GM12874 (cell line): Measurements from ENCODE around the gene TUBB4A.

ENCODE experiments used
- TF ChIP-seq, protein P1 (sequence below): IDR thresholded peaks from 2 replicates; pipeline ENCODE4 v1.5.1; 2011; ENCODE audit warnings: low read depth, mild to moderate bottlenecking, control low read depth, low read length, moderate library complexity; ENCODE audit not compliant: insufficient read depth

The TUBB4A gene

GRCh38 chr19:6514089-6514488 lies 12.0 kb upstream of the TUBB4A start:
- TF ChIP-seq, protein P1, sequence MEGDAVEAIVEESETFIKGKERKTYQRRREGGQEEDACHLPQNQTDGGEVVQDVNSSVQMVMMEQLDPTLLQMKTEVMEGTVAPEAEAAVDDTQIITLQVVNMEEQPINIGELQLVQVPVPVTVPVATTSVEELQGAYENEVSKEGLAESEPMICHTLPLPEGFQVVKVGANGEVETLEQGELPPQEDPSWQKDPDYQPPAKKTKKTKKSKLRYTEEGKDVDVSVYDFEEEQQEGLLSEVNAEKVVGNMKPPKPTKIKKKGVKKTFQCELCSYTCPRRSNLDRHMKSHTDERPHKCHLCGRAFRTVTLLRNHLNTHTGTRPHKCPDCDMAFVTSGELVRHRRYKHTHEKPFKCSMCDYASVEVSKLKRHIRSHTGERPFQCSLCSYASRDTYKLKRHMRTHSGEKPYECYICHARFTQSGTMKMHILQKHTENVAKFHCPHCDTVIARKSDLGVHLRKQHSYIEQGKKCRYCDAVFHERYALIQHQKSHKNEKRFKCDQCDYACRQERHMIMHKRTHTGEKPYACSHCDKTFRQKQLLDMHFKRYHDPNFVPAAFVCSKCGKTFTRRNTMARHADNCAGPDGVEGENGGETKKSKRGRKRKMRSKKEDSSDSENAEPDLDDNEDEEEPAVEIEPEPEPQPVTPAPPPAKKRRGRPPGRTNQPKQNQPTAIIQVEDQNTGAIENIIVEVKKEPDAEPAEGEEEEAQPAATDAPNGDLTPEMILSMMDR = no peak

DNA sequence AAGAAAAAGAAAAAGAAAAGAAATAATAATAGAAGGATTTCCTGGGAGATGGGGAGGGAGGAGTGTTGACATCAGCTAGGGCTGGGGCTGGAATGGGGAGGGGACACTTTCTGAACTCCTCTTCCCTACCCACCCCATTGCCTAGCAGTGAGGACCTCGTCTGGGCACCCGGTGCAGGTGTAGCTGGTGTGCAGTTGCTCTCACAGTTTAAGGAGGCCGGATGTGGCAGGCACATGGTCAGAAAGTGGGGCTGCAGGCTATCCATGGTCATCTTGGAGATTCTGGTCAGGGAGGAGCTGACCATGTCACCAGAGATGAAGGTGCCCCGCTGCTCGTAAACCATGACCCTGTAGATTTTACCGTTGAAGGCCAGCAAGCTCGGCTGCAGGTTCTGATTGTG lies 8.5 kb upstream of the TUBB4A start:
- TF ChIP-seq, protein P1 = no peak

GRCh38 chr19:6509118-6509971 lies 7.2 kb upstream of the TUBB4A start:
- TF ChIP-seq, protein P1 = no peak

GRCh38 chr19:6503407-6504201 lies 1.5 kb upstream of the TUBB4A start:
- TF ChIP-seq, protein P1 = no peak

DNA sequence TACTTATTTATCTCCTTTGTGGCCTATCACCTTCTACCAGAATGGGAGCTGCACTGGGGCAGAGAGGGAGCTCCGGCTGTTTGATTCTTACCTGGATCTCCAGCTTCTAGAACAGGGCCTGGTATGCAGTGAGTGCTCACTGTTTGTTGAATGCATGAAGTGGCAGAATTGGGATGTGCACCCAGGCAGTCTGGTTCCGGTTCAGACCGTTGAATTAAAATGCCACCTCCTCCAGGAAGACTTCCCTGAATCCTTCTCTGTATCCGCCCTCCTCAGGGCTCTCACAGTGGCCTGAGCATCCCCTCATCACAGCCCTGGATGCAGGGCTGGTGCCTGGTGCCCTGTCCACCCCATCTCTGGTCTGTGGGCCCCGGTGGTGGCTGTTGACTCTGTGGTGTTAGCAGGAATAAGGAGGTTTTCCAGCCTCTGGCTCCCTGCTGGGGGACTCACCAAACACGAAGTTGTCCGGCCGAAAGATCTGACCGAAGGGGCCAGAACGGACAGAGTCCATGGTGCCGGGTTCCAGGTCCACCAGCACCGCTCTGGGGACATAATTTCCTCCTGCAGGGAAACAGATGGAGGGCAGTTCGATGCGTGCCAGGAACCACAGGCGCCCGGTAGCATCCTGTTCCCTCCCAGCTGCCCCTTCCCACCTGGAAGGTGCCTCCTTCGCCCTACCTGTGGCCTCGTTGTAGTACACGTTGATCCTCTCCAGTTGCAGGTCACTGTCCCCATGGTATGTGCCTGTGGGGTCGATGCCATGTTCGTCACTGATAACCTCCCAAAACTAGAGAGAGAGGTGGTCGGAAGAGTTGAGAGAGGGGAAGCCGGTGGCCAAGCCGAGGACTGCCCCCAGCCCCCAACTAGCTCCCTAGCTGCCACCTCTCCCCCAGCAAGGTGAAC lies 1.0 kb downstream of the TUBB4A start:
- TF ChIP-seq, protein P1 = no peak

DNA sequence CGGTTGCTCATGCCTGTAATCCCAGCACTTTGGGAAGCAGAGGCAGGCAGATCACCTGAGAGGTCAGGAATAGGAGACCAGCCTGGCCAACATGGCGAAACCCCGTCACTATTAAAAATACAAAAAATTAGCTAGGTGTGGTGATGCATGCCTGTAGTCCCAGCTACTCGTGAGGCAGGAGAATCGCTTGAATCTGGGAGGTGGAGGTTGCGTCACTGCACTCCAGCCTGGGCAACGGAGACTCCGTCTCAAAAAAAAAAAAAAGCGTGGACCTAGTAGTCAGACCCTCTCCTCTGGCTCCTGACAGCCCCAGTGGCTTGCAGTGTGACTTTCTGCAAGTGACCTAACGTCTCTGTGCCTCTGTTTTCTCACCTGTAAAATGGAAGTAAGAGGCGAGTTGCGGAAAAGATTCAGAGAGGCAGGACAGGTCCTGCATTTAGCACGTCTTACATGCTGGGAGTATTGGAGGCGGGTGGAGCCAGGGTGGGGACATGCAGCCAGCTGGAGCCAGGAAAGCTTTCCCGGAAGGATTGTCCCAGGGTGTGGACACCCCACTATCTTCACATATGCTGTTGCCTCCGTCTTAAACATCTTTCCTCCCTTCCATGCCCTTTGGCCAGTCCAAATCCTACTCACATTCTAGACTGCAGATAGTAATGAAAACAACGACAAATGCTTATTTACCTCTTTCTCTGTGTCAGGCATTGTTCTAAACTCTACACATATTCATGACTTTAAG lies 2.9 kb downstream of the TUBB4A start:
- TF ChIP-seq, protein P1 = no peak
